AG10803 (cell line): Measurements from ENCODE around the gene SPATA31C1.

ENCODE experiments used
- DNase-seq: peaks from one replicate; pipeline ENCODE4 v3.0.0; 2010; ENCODE audit warnings: low read depth
- H3K4me3 ChIP-seq: 2 replicates; pipeline ENCODE4 v1.5.1; 2011; ENCODE audit warnings: mild to moderate bottlenecking, low read length, control low read depth
- TF ChIP-seq, protein P1 (sequence below): conservative IDR thresholded peaks from 2 replicates; pipeline ENCODE4 v1.5.1; 2011; ENCODE audit warnings: mild to moderate bottlenecking, low read length, control low read depth, inconsistent platforms

The SPATA31C1 gene

GRCh38 chr9:87882627-87883026 is 35.1 kb upstream of the SPATA31C1 start, which contains the start of gene SPATA31E1:
SPATA31E1 (plus strand) TSS chr9:87882877; CDS start chr9:87882892, 15 bp downstream.
- no peak within 1 kb of the TSS for H3K4me3 ChIP-seq
- TF ChIP-seq, protein P1, sequence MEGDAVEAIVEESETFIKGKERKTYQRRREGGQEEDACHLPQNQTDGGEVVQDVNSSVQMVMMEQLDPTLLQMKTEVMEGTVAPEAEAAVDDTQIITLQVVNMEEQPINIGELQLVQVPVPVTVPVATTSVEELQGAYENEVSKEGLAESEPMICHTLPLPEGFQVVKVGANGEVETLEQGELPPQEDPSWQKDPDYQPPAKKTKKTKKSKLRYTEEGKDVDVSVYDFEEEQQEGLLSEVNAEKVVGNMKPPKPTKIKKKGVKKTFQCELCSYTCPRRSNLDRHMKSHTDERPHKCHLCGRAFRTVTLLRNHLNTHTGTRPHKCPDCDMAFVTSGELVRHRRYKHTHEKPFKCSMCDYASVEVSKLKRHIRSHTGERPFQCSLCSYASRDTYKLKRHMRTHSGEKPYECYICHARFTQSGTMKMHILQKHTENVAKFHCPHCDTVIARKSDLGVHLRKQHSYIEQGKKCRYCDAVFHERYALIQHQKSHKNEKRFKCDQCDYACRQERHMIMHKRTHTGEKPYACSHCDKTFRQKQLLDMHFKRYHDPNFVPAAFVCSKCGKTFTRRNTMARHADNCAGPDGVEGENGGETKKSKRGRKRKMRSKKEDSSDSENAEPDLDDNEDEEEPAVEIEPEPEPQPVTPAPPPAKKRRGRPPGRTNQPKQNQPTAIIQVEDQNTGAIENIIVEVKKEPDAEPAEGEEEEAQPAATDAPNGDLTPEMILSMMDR = no peak
- no peak for DNase-seq

GRCh38 chr9:87883274-87883673 is 34.5 kb upstream of the SPATA31C1 start:
- TF ChIP-seq, protein P1 = no peak
- no peak for DNase-seq
- no peak overlapping the region for H3K4me3 ChIP-seq

DNA sequence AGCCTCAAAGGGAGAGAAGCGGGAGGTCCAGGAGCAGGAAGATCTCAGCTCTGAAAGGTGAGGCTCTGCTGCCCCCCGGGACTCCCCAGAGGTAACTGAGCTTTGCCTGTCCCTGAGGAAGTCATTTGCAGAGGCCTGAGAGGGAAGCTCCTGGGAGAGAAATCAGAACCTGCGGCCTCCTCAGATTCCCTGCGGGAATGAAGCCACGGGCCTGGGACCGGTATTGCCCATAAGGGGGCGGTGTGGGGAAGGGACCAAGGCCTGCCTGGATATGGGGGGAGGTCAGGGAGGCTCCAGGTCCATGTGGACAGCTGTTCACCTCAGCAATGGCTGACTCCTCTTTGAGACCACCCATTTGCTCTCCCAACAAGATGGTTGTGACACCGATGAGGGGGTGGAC is 33.8 kb upstream of the SPATA31C1 start:
- H3K4me3 ChIP-seq = no peak overlapping the region
- DNase-seq = no peak
- TF ChIP-seq, protein P1 = no peak

- TF ChIP-seq, protein P1 = no peak
- H3K4me3 ChIP-seq = no peak overlapping the region
- DNase-seq = no peak
Measured at GRCh38 chr9:87884578-87885459, 32.9 kb upstream of the SPATA31C1 start.

DNA sequence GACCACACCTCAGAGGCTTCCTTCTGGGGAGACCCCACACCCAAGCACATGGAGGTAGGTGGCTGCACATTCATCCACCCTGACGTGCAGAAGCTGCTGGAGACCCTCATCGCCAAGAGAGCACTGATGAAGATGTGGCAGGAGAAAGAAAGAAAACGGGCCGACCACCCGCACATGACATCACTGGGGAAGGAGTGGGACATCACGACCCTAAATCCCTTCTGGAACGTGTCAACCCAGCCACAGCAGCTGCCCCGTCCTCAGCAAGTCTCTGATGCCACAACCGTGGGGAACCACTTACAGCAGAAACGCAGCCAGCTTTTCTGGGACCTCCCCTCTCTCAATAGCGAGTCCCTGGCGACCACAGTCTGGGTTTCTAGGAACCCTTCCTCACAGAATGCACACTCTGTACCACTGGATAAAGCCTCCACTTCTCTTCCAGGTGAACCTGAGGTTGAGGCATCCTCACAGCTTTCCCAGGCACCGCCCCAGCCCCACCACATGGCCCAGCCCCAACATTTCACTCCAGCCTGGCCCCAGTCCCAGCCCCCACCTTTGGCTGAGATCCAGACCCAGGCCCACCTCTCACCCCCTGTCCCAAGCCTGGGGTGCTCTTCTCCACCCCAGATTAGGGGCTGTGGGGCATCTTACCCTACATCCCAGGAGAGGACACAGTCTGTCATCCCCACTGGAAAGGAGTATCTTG is 32.1 kb upstream of the SPATA31C1 start:
- TF ChIP-seq, protein P1 = no peak
- no peak for DNase-seq
- H3K4me3 ChIP-seq = no peak overlapping the region

DNA sequence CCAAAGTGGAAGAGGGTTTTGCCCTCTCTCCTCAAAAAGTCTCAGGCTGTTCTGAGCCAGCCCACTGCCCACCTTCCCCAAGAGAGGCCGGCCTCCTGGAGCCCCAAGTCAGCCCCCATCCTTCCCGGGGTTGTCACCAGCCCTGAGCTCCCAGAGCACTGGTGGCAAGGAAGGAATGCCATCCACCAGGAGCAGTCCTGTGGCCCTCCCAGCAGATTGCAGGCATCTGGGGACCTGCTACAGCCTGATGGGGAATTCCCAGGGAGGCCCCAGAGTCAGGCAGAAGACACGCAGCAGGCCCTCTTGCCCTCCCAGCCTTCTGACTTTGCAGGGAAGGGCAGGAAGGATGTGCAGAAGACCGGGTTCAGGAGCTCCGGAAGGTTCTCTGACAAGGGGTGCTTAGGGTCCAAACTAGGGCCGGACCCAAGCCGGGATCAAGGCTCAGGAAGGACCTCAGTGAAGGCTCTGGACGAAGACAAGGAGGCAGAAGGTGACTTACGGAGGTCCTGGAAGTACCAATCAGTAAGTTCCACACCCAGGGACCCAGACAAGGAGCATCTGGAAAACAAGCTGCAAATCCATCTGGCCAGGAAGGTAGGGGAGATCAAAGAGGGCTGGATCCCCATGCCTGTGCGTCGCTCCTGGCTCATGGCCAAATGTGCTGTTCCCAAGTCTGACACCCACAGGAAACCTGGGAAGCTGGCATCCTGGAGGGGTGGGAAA is 31.4 kb upstream of the SPATA31C1 start:
- TF ChIP-seq, protein P1 = no peak
- no peak overlapping the region for H3K4me3 ChIP-seq
- no peak for DNase-seq
